ENCODE results near the gene EPHB2. TPM values are rescaled to one million over a fixed set of nuclear protein-coding genes. Genes with fewer than 3 reads are reported as not detected.

EPHB2 gene
- total and polyA plus RNA-seq, 2 of the 8 experiments (the other 6 are each of a cell fraction or from before 2014, with no cell fraction given) = 15.8 to 17.2 TPM

DNA sequence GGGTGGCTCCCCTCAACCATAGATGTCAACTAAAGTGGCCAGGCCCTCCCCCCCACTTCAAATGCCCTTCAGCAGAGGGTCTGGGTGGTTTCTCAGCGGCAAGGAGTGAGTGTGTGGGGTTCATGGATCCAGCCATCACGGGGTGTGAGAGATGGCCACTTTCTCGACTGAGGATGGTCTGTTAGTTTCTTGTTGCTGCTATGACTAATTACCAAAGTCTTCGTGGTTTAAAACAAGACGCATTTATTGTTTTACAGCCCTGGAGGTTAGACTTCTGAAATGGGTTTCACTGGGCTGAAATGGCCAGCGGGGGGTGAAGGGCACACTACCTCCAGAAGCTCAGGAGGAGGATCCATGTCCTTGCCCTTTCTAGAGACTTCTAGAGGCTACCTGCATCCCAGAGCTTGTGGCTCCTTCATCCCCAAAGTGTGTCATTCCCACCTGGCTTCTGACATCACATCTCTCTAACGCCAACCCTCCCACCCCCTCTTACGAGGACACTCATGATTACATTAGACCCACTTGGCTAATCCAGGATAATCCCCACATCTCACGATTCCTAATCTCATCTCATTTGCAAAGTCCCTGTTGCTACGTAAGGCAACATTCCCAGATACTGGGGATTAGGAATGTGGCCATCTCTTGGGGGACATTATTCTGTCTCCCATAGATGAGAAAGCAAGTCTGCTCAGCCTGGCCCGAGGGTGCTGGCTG is 53.0 kb downstream of the EPHB2 start (continued):
- TF ChIP-seq RBBP5 (IDR thresholded peaks at IDR 0.05; ENCODE audit: borderline replicate concordance, low read depth, low read length) = no peak
- TF ChIP-seq ATF3 (IDR thresholded peaks at IDR 0.05; ENCODE audit: insufficient read depth, low read depth, low read length) = no peak
- no peak for TF ChIP-seq SUZ12 (IDR thresholded peaks at IDR 0.05; ENCODE audit: low read length)
- no peak for TF ChIP-seq KDM1A (IDR thresholded peaks at IDR 0.05; ENCODE audit: borderline replicate concordance, low read length)
